Cerebellar cortex (tissue), 1 donor: ENCODE results near the gene LCORL.
"Not testable (repeated sequence)": the region's sequence is repeated elsewhere in the genome, so short reads cannot be mapped to it uniquely, and the experiment has no call there.

Source experiments
- DNase-seq: peaks from one replicate; pipeline ENCODE4 v3.0.0-alpha.2; 2015; ENCODE audit warnings: low spot score

The LCORL gene

GRCh38 chr4:17932041-17932440 is 89.5 kb downstream of the LCORL start:
- no peak for DNase-seq

- no peak for DNase-seq
Observed at GRCh38 chr4:17930256-17930655, 91.3 kb downstream of the LCORL start.

GRCh38 chr4:17924189-17924588 is 97.4 kb downstream of the LCORL start:
- DNase-seq = no peak

- no peak for DNase-seq
Observed at GRCh38 chr4:17921451-17921850, 100.1 kb downstream of the LCORL start.

- DNase-seq = no peak
Observed at GRCh38 chr4:17920681-17921080, 100.9 kb downstream of the LCORL start.

- DNase-seq = no peak
Observed at GRCh38 chr4:17915439-17915838, 106.1 kb downstream of the LCORL start.

GRCh38 chr4:17912011-17912410 is 109.5 kb downstream of the LCORL start:
- no peak for DNase-seq

GRCh38 chr4:17911608-17912007 is 109.9 kb downstream of the LCORL start:
- DNase-seq = no peak

GRCh38 chr4:17898553-17899055 is 123.0 kb downstream of the LCORL start:
- no peak for DNase-seq

- no peak for DNase-seq
Observed at GRCh38 chr4:17895481-17895880, 126.1 kb downstream of the LCORL start.

- DNase-seq = no peak
Observed at GRCh38 chr4:17894421-17894820, 127.1 kb downstream of the LCORL start.

GRCh38 chr4:17889692-17890091 is 131.9 kb downstream of the LCORL start:
- no peak for DNase-seq

GRCh38 chr4:17884511-17884910 is 137.0 kb downstream of the LCORL start:
- DNase-seq = no peak

GRCh38 chr4:17884063-17884462 is 137.5 kb downstream of the LCORL start:
- no peak for DNase-seq

- no peak for DNase-seq
Observed at GRCh38 chr4:17877661-17878060, 143.9 kb downstream of the LCORL start.

GRCh38 chr4:17876943-17877342 is 144.6 kb downstream of the LCORL start:
- no peak for DNase-seq

GRCh38 chr4:17875402-17876070 is 146.0 kb downstream of the LCORL start:
- no peak for DNase-seq

GRCh38 chr4:17869327-17869726 is 152.2 kb downstream of the LCORL start:
- no peak for DNase-seq

GRCh38 chr4:17867276-17867675 is 154.3 kb downstream of the LCORL start:
- DNase-seq = no peak

GRCh38 chr4:17866810-17867209 is 154.7 kb downstream of the LCORL start:
- no peak for DNase-seq

GRCh38 chr4:17865866-17866363 is 155.6 kb downstream of the LCORL start:
- DNase-seq = no peak

- DNase-seq = not testable (repeated sequence)
Observed at GRCh38 chr4:17861906-17862305, 159.6 kb downstream of the LCORL start.

GRCh38 chr4:17859793-17860406 is 161.7 kb downstream of the LCORL start:
- no peak for DNase-seq

GRCh38 chr4:17854036-17854435 is 167.5 kb downstream of the LCORL start:
- DNase-seq = no peak
